ENCODE results near the gene FHIT. TPM values are rescaled to one million over a fixed set of nuclear protein-coding genes. Genes with fewer than 3 reads are reported as not detected.

Gene FHIT
- total and polyA plus RNA-seq, 10 of the 15 experiments (the other 5 are each of a cell fraction or from before 2014, with no cell fraction given) = 4.2 to 14.9 (median 9.4) TPM

- ATAC-seq (no peak), FAIRE-seq (no peak), DNase-seq (ENCODE audit: low read depth, low spot score) (no peak)
- ChIA-PET CTCF (interaction anchor here (0.6 kb wide), 1 partner anchor 12 kb away, joined by 4 read pairs; no protein-coding TSS in a partner anchor), RAD21 (ENCODE audit: unreplicated experiment) (no interaction called here), SMC1A (ENCODE audit: uncharacterized antibody, unreplicated experiment) (no interaction called here), POLR2A (no interaction called here)
- intact Hi-C loops (cut with micrococcal nuclease; ENCODE audit: unreplicated experiment) = no loop called here
- Histone ChIP-seq H3K27me3 (replicated peaks in 1 of 2; ENCODE audit: control insufficient read depth in 2 of 2, insufficient read depth in 2 of 2, low read length in 1 of 2) (no peaks in the 10 kb centered on the region), H3K4me1 (ENCODE audit: control insufficient read depth, insufficient read depth, low read length) (no peaks in the 10 kb centered on the region), H3K79me2 (ENCODE audit: control insufficient read depth, insufficient read depth, low read length) (no peaks in the 10 kb centered on the region), H3K36me3 (ENCODE audit: control insufficient read depth in 2 of 2, insufficient read depth in 2 of 2, low read length in 1 of 2) (no peaks in the 10 kb centered on the region), H3K27ac (ENCODE audit: control insufficient read depth, insufficient read depth) (no peak overlapping the region), H3K9ac (ENCODE audit: control insufficient read depth, insufficient read depth, low read length) (no peak overlapping the region), H3K9me3 (replicated peaks; ENCODE audit: control insufficient read depth, insufficient read depth, low read length) (no peaks in the 10 kb centered on the region), H4K20me1 (ENCODE audit: control insufficient read depth, insufficient read depth) (no peaks in the 10 kb centered on the region), H2AFZ (ENCODE audit: control insufficient read depth, low read depth, low read length) (no peak overlapping the region), H3K4me2 (ENCODE audit: control insufficient read depth, insufficient read depth) (no peak overlapping the region), H3K4me3 (no peak overlapping the region)
- BruUV-seq (replicated peaks) = no TSS peak
- in situ Hi-C loops (cut with MboI) = no loop called here
- WGBS (ENCODE audit: insufficient coverage, insufficient replicate concordance, low lambda C conversion rate, missing lambda C conversion rate) = 61% methylated on average over 3 of the region's 3 CpGs
- TF ChIP-seq CHD4 (IDR thresholded peaks at IDR 0.05) (no peak), NFIC (IDR thresholded peaks at IDR 0.05; ENCODE audit: low read depth, low read length) (no peak), MYB (IDR thresholded peaks at IDR 0.05; ENCODE audit: borderline replicate concordance, low read depth, low read length) (no peak), TARDBP (IDR thresholded peaks at IDR 0.05; ENCODE audit: borderline replicate concordance) (no peak), GABPA (IDR thresholded peaks at IDR 0.05; ENCODE audit: low read depth) (no peak), SRF (IDR thresholded peaks at IDR 0.05; ENCODE audit: low read depth in 2 of 2, low read length in 2 of 2) (no peak), CEBPB (IDR thresholded peaks at IDR 0.05; ENCODE audit: borderline replicate concordance in 1 of 2, low read depth in 2 of 2, low read length in 2 of 2) (no peak), ZBTB33 (IDR thresholded peaks at IDR 0.05) (no peak), MYC (IDR thresholded peaks at IDR 0.05; ENCODE audit: insufficient read depth, insufficient read length, insufficient replicate concordance, low read length, severe bottlenecking) (no peak), ZNF217 (IDR thresholded peaks at IDR 0.05) (no peak), JUNB (IDR thresholded peaks at IDR 0.05) (no peak), ESRRA (IDR thresholded peaks at IDR 0.05; ENCODE audit: low read length) (no peak), KAT2A (conservative IDR thresholded peaks at IDR 0.05; ENCODE audit: control insufficient read depth, low read depth, low read length) (no peak), JUND (IDR thresholded peaks at IDR 0.05; ENCODE audit: low read depth, low read length) (no peak), BHLHE40 (IDR thresholded peaks at IDR 0.05; ENCODE audit: borderline replicate concordance in 1 of 2, low read depth in 2 of 2, low read length in 1 of 2) (no peak), BCL11A (IDR thresholded peaks at IDR 0.05; ENCODE audit: low read depth, low read length) (no peak), EED (IDR thresholded peaks at IDR 0.05; ENCODE audit: low read depth) (no peak)
- TF ChIP-seq, protein P1, sequence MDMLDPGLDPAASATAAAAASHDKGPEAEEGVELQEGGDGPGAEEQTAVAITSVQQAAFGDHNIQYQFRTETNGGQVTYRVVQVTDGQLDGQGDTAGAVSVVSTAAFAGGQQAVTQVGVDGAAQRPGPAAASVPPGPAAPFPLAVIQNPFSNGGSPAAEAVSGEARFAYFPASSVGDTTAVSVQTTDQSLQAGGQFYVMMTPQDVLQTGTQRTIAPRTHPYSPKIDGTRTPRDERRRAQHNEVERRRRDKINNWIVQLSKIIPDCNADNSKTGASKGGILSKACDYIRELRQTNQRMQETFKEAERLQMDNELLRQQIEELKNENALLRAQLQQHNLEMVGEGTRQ (IDR thresholded peaks at IDR 0.05; ENCODE audit: borderline replicate concordance, low read depth, low read length) = no peak
Measured at GRCh38 chr3:59890639-59891038, 1360.6 kb downstream of the FHIT start.
